Stimulated activated CD4-positive, alpha-beta T cell treated with anti-CD3 and anti-CD28 coated beads, TNF-alpha, amount 100 ng/mL, for 1 hour (primary cell): ENCODE data around the gene GOLGA5.

Experiments
- DNase-seq, 3 donors: peaks; one replicate each; pipeline ENCODE4 v3.0.0-alpha.2; 2020; ENCODE audit warnings: low read depth in 3 of 3, low spot score in 1 of 3

Gene GOLGA5

GRCh38 chr14:92874962-92875661 lies 81.0 kb downstream of the GOLGA5 start:
- no peak for DNase-seq

DNA sequence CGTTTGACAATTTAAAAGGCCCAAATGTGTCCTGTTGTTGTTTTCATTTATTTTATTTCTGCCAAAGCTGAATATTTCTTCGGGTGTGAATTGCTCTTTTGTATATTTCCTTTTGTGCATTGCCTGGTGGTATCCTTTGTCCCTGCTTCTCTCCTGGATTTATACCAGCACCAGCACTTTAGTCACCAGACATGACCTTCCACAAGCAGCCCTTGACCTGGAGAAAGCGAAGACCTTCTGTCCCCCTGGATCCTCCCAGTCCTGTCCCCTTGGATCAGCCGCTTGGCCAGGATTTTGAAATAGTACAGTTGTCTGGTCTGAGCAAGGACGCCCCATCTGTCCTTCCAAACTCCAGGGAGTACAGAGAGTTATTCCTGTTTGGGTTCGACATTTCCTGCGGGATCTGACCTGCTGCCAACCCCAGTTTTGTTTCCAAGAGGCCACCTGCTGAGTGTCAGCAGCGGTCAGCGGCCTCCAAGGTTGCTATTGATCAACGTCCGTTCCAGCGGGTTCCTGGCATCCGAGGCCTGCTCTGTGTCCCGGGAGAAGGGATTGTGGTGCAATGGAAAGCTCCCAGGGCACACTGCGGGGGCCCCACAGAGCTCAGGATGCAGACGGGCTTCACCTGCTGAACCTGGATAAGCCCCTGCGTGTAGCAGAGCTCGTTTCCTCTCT lies 83.8 kb downstream of the GOLGA5 start:
- DNase-seq, result no peak

DNA sequence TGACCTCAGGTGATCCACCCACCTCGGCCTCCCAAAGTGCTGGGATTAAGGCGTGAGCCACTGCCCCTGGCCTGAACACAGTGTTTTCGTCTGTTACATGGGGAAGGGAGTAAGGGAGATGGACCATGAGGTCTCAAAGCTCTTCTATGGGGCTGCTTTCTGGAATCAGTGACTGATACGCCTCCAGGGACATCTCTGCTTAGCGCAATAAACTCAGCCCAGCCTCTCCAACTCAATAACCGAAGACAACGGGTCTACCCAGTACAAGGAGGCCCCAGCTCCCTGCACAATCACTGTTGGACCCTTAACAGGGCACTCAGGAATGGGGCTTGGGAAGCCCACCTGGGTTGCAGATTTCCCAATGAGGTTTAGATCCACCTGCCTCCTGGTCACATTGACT lies 86.2 kb downstream of the GOLGA5 start:
- no peak for DNase-seq

DNA sequence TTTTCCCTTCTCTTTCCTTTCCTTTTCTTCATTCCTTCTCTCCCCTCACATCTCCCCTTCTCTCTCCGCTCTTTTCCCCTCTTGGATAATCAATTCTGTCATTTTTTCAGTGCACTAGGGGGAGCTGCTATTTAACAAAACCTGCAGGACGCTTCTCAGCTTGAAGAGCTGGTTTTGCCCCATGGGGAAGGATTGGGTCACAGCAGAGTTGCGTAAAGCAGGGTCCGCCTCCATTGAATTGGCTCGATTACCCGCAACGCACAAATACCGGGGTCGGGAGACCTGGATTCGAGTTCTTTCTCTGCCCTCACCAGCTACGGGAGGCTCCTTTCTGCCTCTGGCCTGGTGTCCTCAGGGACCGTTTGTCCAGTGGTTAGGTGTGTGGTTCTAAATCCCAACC lies 86.7 kb downstream of the GOLGA5 start:
- DNase-seq, result no peak

- no peak for DNase-seq
These were observed 89.0 kb downstream of the GOLGA5 start for GRCh38 chr14:92883066-92883465.

DNA sequence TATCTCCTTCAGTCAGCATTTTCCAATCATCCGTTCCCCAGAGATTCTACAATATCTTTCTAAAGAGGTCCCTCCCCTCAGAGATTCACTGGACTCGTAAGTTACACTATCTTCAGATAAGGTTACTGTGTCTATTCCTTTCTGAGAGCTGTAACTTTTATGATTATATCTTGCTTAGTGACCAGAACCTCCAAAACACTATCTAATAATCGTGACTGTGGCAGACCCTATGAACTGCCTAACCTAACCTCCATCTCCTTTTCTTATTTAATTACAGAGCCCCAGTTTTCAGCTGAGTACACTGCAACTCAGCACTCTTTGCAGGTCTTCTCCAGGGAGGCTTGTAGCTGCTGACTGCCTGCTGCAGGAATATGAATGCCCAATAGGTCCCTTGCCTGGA lies 90.3 kb downstream of the GOLGA5 start:
- DNase-seq, result no peak

GRCh38 chr14:92885279-92886061 lies 91.4 kb downstream of the GOLGA5 start:
- DNase-seq, result no peak

DNA sequence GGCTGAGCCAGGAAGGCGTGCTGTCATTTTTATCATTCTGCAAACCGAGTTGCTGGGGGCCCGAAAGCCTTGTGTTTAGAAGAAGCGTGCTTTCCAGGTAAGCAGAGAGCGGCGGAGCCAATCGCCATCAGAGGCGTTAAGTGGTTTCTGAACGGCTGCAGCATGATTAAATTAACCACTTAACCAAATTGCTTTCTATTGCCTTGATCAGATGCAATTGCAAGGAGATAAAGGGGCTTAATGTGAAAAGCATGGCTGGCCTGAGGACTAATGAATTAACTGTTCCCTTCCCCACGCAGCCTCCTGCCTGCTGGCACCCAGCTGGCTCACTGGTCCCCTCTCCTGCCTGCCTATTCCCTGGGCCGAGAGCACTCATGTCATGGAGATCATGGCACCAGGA lies 92.2 kb downstream of the GOLGA5 start:
- DNase-seq, result no peak

DNA sequence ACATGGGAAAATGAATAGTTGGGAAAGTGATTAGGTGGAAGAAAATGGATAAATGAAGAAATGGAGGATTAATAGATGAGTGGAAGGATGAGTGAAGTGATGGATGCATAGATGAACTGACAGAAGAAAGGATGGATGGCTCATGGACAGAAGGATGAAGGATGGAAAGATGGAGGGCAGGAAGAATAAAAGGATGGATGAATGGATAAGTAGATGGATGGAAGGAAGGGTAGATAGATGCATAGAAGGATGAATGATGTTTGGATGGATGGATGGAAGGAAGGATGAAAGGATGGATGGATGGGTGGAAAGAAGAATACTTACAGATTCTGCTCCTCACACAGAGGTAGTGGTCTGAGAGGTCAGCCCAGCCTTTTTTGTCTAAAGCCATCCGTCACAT lies 93.1 kb downstream of the GOLGA5 start:
- no peak for DNase-seq

- DNase-seq, result no peak
These were observed 94.8 kb downstream of the GOLGA5 start for GRCh38 chr14:92888896-92889295.
